Measurements from ENCODE around the gene OSBPL10.

OSBPL10 gene

DNA sequence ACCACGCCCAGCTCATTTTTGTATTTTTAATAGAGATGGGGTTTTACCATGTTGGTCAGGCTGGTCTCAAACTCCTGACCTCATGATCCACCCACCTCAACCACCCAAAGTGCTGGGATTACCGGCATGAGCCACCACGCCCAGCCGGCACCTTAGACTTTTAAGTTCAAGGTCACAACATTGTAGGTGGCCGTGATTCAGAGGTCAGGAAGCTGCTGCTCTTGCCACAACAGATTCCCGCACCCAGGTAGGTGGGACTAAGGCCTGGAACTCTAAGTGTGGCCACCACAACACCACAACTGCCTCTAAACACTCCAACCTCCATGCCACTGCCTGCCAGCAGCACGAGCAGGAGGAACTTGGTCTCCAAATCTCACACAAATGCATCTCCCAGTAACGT, 251.5 kb downstream of the OSBPL10 start:
- DNase-seq, result no peak

- DNase-seq, result no peak
These were observed 252.0 kb downstream of the OSBPL10 start for GRCh38 chr3:31729082-31729481.

DNA sequence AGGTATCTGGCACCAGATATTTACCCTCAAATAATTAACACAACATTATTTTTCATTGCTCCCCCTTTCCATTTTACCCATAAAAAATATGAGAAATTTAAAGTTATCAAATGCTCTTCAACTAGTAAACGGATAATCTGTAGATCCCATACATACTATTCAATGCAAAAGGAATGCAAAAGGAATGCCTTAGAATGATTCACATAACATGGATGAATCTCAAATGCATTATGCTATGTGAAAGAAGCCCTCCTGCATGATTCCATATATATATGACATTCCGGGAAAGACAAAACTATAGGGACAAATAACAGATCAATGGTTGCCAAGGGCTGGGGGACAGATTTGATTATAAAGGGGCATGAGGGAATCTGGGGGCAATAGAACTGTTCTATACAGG, 252.7 kb downstream of the OSBPL10 start:
- no peak for DNase-seq

GRCh38 chr3:31725976-31726375, 255.1 kb downstream of the OSBPL10 start:
- DNase-seq, result no peak

DNA sequence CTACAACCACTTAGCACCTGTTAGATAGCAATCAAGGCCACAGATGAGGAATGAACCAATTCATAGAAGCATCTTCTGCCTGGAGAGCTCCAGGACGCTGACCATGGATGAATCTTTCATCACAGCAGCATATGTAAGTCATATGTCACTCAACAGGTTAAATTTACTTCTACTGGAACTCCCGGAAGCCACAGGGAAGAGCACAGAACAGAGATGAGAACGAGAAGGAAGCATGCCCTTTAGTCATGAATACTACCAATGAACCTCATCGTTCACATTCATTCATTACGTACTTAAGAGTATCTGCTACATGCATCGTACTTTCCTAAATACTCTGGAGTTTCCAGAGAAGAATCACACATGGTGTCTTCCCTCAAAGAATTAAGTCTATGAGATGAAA, 255.5 kb downstream of the OSBPL10 start:
- no peak for DNase-seq

GRCh38 chr3:31724651-31725050, 256.4 kb downstream of the OSBPL10 start:
- no peak for DNase-seq

GRCh38 chr3:31724116-31724515, 256.9 kb downstream of the OSBPL10 start:
- DNase-seq, result no peak

DNA sequence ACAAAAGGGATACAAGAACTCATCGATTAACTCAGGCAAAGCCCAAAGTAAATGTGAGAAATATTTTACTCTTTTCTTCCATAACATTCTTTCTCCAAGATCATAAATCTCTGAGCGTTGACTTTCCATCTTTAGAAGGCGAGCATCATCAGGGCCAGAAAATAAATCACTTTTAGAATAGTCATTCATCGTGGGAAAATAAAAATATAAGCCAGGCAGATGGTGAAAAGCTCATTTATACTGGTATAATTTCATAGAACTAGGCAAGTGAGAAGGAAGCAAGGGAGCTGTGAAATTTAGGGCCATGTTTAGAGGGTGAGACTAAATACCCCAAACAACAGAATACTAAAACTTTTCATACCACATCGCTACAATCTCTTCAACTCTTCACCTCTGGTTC, 257.4 kb downstream of the OSBPL10 start:
- DNase-seq, result no peak

DNA sequence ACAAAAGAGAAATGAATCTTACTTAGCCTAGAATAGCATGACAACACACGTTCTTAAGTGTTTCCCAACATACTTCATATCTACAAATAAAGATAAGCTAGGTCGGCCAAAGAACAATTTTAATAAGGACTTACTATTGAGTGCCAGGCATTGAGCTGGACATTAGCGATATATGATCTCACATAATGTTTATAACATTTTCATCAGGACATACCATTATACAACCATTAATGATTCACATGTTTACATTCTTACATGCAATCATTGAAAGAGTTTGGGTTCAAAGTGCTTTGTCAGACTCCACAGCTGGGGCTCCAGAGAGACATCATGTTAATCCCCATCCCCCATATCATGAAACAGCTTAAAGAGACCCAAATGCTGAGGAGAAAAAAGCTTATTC, 259.4 kb downstream of the OSBPL10 start:
- no peak for DNase-seq

- DNase-seq, result no peak
These were observed 266.4 kb downstream of the OSBPL10 start for GRCh38 chr3:31714495-31715280.

DNA sequence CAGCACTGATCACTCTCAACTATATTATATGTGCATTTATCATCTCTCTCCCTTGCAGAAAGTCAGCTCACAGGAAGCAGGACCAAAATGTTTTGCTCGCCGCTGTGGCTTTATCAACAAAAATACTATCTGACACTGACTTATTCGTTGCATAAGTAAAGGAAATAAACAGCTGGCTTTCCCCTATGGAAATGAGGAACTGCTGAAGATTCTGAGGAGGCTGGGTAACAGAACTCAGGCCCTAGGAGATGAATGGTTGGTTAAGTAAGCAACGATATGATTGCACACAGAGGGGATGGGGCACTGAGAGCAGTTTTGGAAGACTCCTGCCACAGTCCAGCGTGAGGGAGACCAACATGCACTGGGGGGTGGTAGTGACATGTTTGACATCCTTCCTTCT, 267.2 kb downstream of the OSBPL10 start:
- no peak for DNase-seq

GRCh38 chr3:31710123-31710803, 270.8 kb downstream of the OSBPL10 start:
- no peak for DNase-seq

GRCh38 chr3:31709526-31709925, 271.5 kb downstream of the OSBPL10 start:
- DNase-seq, result no peak

DNA sequence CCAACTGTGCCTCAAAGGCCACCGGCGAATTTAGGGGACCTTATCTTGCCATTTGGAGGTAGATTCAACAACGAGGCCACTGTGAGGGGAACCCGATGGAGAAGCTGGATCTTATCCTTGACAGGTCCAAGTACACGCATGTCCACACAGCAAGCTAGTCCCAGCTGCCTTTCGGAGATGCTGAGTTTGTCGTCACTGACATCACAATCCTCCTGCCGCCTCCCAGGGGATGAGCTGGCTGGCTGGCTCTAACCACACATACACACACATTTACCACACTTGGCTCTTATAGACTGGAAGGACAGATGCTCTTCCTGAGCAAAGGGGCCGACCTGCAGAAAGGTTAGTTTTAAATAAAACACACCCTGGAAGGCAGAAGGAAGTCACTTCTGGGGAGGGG, 272.1 kb downstream of the OSBPL10 start:
- no peak for DNase-seq

GRCh38 chr3:31707286-31707685, 273.8 kb downstream of the OSBPL10 start:
- no peak for DNase-seq

DNA sequence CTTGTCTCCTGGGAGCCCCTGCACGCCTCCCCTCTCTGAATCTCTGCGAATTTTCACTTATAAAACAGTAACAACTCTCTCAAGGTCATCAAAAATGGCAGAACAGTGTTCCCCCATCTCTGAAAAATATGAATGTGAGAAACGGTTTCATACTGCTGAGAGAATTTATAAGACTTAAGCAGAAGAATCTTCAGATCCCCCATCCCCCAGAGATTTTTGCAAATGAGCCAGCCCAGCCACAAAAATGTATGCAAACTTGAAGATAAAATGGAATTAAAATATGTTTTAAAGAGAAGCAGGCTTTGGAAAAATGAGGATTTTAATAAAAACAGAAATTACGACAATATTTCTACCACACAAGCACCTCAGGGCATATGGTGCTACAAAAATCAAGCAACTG, 275.3 kb downstream of the OSBPL10 start:
- no peak for DNase-seq

DNA sequence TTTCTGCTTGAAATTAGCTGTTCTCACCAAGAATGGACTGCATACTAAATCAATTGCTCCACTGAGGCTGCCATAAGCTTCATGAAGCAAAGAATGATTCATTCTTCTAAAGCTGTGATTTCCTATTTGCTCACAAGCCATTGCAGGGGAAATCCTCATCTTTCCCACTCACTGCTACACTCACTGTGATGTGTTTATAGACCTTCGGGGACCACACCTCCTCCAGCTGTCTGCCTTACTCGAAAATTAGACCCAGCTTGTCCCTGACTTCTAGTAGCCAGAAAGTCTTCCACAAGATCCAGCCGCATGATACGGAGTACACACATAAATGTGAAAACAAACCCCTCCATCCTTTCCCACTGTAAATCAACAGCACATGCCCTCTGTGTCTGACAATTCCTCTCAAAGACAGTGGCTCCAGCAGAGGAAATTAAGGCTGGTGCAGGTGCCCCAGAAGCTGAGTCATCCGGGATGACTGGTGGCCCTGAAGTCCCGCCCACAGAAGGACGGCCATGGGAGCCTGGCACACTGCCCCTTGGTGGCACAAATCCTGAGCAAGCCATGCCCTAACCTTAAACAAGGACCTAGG, 276.4 kb downstream of the OSBPL10 start:
- no peak for DNase-seq

DNA sequence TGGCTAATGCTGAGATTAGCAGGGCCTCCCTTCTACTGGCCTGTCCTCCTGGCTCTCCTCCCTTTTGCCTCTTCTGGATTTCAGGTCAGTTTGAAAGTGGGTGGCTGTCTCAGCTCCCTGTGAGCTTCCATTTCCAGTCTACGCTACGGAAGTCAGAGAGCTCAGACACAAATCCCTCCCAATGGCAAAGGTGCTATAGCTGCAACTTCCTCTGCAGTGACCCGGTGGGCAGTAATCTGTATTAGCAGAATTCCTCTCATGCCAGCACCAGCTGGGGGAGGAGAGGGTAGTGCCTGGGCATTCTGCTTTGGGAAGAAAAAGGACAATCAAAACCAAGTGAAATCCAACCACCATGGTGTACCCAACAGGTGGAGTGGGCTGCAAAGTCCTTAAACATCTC, 276.9 kb downstream of the OSBPL10 start:
- DNase-seq, result no peak

DNA sequence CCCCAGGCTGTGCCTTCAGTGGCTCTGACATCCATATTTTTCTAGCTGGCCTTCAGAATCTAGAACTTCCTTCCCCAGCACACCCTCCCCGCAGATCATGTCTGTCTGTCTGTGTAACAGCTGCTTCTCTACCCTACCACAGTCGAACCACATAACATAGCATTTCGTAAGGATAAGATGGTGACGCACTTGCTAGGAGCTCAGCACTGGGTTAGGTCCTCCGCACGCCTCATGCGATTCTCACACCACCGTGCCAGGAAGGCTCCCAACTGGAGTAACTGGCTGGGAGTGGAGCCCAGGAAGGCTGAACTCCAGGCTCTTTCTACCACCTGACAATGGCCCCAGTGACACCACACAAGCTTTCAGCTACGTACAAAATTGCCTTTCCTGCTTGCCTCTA, 279.8 kb downstream of the OSBPL10 start:
- no peak for DNase-seq

DNA sequence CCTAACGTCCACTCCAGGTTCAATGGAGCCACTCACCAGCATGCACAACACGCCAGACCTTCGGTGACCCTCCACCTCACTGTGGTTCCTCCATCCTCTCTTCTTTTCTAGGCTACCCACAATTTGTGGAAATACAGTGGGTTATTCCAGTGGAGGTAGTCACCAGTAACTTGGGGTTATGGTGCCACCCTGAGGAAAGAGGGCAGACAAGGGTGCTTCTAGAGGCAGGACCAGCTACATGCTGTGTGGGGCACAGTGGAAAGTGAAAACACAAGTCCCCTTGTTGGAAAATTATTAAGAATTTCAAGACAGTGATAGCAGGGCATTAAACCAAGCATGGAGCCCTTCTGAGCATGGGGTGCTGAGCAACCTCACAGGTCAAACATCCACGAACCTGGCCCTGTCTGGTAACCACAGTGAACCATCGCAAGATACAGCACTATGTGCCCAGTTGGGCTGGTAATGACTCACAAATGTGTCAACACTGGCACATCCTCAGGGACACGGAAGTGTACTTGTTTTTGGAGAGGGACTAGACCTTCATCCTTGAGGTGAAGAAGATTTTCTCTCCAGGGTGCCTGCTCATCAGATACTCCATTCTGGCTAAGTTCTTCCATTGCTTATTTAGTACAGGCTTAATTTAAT, 281.6 kb downstream of the OSBPL10 start:
- no peak for DNase-seq

- DNase-seq, result no peak
These were observed 284.1 kb downstream of the OSBPL10 start for GRCh38 chr3:31696815-31697548.

- no peak for DNase-seq
These were observed 285.1 kb downstream of the OSBPL10 start for GRCh38 chr3:31696009-31696297.

GRCh38 chr3:31695280-31696008, 285.6 kb downstream of the OSBPL10 start:
- no peak for DNase-seq

Data from NCI-H1436 treated with DMSO at 0.1 percent for 48 hours (cell line).